H1 (cell line): Measurements from ENCODE around the gene APOL3.

ENCODE experiments used
- CHD1 ChIP-seq: IDR thresholded peaks from 2 replicates; pipeline ENCODE4 v1.6.1; 2012; ENCODE audit warnings: low read depth, low read length, improper control_type of control experiment
- CREB1 ChIP-seq: IDR thresholded peaks from 2 replicates; pipeline ENCODE4 v1.6.1; 2012; ENCODE audit warnings: inconsistent platforms
- EP300 ChIP-seq, 2 experiments: IDR thresholded peaks; 1 replicate in 1 of 2; 2 replicates in 1 of 2; pipeline ENCODE4 v1.6.1; 2011 to 2012; ENCODE audit warnings: low read depth in 2 of 2, low read length in 2 of 2, mild to moderate bottlenecking in 2 of 2, borderline replicate concordance in 1 of 2, inconsistent platforms in 1 of 2, moderate library complexity in 1 of 2
- KDM1A ChIP-seq: fragments of 200-600, 300-600 bp; sonication (generic); IDR thresholded peaks from 2 replicates; pipeline ENCODE4 v1.7.1; 2016; ENCODE audit warnings: mild to moderate bottlenecking, low read length, borderline replicate concordance
- KDM5A ChIP-seq: fragments of 200-600 bp; IDR thresholded peaks from 2 replicates; pipeline ENCODE4 v1.7.1; 2012; ENCODE audit warnings: mild to moderate bottlenecking, low read length, inconsistent platforms, mixed read lengths
- SIX5 ChIP-seq: IDR thresholded peaks from 2 replicates; pipeline ENCODE4 v1.6.1; 2011; ENCODE audit warnings: mild to moderate bottlenecking, low read depth, low read length
- TF ChIP-seq, protein P1 (sequence below): IDR thresholded peaks from 2 replicates; pipeline ENCODE4 v1.6.1; 2012; ENCODE audit warnings: inconsistent platforms
- TF ChIP-seq, protein P2 (sequence below): IDR thresholded peaks from 2 replicates; pipeline ENCODE4 v1.6.1; 2011; ENCODE audit warnings: low read length, improper control_type of control experiment
- TF ChIP-seq, protein P3 (sequence below), 3 experiments: IDR thresholded peaks; 1 replicate in 2 of 3; 2 replicates in 1 of 3; pipeline versions ENCODE4 v1.5.1 to v1.6.1; 2011; ENCODE audit warnings: low read length in 3 of 3, mild to moderate bottlenecking in 3 of 3, inconsistent platforms in 2 of 3, low read depth in 1 of 3, moderate library complexity in 1 of 3; ENCODE audit not compliant: insufficient read depth in 1 of 3; ENCODE audit errors: control extremely low read depth in 1 of 3

DNA sequence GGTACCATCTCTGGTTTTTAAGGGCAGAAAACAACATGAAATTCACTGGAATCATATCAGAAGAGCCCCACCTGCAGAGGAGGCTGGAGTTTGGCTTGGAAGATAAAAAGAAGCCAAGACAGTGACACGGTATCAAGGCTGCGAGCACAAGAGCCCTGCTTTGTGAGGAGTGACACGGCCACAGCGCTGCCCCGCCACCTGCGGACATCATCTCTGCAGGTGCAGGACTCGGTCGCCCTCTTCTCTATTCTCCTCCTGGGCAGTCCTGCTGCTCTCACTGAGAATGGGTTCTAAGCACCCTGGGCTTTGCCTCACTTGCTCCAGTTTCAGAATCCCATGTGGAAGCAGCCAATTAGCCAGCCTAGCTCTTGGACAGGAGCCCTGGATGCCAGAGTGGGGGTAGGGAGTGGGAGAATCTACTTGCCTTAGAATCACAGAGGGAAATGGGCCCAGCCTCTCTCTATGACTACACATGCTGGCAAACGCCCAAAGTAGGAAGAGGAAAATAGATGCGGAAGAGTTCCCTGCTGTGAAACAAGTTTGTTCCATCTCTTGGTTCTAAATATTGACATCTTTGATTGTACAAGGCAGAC is 24.0 kb upstream of the APOL3 start:
- TF ChIP-seq CHD1, result no peak
- TF ChIP-seq EP300 (IDR thresholded peaks at IDR 0.05; ENCODE audit: borderline replicate concordance in 1 of 2, low read depth in 2 of 2, low read length in 2 of 2), result no peak
- TF ChIP-seq, protein P1, sequence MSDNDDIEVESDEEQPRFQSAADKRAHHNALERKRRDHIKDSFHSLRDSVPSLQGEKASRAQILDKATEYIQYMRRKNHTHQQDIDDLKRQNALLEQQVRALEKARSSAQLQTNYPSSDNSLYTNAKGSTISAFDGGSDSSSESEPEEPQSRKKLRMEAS, result no peak
- no peak for TF ChIP-seq CREB1
- no peak for TF ChIP-seq SIX5
- TF ChIP-seq, protein P2, sequence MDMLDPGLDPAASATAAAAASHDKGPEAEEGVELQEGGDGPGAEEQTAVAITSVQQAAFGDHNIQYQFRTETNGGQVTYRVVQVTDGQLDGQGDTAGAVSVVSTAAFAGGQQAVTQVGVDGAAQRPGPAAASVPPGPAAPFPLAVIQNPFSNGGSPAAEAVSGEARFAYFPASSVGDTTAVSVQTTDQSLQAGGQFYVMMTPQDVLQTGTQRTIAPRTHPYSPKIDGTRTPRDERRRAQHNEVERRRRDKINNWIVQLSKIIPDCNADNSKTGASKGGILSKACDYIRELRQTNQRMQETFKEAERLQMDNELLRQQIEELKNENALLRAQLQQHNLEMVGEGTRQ, result no peak
- TF ChIP-seq, protein P3, sequence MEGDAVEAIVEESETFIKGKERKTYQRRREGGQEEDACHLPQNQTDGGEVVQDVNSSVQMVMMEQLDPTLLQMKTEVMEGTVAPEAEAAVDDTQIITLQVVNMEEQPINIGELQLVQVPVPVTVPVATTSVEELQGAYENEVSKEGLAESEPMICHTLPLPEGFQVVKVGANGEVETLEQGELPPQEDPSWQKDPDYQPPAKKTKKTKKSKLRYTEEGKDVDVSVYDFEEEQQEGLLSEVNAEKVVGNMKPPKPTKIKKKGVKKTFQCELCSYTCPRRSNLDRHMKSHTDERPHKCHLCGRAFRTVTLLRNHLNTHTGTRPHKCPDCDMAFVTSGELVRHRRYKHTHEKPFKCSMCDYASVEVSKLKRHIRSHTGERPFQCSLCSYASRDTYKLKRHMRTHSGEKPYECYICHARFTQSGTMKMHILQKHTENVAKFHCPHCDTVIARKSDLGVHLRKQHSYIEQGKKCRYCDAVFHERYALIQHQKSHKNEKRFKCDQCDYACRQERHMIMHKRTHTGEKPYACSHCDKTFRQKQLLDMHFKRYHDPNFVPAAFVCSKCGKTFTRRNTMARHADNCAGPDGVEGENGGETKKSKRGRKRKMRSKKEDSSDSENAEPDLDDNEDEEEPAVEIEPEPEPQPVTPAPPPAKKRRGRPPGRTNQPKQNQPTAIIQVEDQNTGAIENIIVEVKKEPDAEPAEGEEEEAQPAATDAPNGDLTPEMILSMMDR (IDR thresholded peaks at IDR 0.05; ENCODE audit: control extremely low read depth in 1 of 3, insufficient read depth in 1 of 3, low read depth in 1 of 3, low read length in 3 of 3), result no peak
- TF ChIP-seq KDM5A, result no peak
- TF ChIP-seq KDM1A, result no peak
